GM19238 (cell line): ENCODE measurements around the gene STIL.
"Not testable (repeated sequence)": the region's sequence is repeated elsewhere in the genome, so short reads cannot be mapped to it uniquely, and the experiment has no call there.

Experiments used
- DNase-seq: peaks from one replicate; pipeline ENCODE4 v3.0.0; 2011; ENCODE audit warnings: low spot score; ENCODE audit not compliant: insufficient read length

The STIL gene

DNA sequence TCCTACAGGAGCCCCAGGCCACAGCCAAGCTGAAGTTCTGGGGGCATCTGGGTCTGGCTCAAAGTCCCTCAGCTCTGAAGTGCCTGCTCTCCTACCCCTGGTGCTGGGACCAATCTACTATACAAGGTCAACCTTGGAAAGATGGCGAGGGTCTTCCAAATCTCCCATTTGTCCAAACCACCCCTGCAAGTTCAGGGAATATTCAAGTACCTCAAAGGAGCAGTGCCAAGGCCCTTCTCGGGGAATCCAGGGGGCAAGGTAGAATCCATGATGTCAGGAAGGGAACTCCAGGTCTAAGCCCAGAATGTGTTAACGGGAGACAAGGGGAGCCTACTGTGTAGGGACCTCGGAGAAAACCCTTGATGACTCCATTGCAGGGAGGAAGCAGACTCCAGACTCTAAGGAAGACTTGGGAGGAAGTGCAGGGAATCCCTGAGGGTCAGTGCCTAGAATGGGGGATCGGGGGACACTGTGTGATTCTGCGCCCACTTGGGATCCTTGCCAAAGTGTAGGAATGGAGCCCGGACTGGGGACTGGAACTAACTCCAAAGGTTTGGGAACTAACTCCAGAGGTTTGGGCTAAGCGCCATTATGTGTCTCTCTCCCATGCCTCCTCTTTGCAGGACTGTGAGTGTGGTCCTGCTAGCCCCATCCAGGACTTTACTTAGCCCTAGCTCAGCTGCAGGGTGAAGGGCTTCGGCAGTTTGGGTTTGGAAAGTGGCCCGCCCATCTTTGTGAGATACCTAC lies 90.6 kb downstream of the STIL start:
- DNase-seq, result no peak

DNA sequence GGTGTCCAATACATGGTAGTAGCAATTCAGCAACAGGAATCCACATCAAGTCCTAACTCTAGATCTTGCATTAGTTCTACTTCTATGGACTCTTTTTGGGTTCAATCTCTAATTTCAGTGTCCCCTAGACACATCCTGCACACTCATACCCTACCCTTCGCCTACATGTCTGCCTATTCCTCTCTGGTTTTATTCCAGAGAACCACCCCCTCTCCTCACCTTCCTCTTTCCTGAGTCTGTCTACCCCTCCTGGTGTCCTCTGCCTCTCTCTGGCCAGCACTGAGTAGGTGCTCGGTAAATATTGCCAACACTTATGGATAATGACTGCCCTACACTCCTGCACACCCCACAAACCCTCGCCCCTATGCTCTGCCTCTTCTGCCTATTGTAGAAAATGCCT lies 91.5 kb downstream of the STIL start:
- DNase-seq, result no peak

DNA sequence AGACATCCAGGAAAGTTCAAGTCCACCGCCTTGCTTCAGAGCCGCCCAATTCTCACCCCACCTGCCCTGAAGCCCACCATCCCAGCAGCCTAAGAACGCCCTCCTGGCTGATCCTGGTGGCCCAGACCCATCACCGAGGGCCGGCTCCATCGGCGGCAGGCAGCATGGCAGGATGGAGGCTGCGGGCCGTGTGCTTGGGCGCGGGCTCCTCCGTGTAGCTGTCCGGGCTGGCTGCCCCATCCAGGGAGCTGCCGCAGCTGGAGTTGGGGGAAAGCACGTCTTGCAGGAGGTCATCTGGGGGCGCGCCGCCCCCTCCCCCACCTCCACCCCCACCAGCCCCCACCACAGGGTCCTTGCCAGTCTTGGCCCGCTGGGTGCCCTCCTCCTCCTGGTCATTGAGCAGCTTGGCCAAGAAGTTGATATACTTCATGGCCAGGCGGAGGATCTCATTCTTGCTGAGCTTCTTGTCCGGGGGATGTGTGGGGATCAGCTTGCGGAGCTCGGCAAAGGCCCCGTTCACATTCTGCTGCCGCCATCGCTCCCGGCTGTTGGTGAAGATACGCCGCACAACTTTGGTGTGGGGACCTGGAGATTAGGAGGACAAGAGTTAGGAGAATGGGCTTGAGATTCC lies 94.2 kb downstream of the STIL start:
- DNase-seq, result no peak

DNA sequence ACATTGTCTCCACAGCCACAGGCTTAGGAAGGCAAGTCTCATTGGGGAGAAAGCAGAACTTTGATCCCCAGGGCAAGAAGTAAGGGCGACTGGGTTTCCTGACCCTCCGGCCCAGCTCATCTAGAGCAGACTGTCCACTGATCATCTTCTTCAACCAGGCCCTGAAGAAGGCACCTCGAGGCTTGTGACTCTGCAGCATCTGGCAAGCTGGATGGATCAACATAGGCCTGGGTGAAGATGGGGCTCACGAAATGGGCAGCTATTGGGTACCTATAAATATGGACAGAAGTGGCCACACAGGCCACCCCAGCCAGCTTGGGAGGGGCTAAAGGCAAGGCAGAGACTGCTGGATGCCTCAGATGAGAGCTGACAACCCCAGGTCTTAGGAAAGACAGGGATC lies 94.9 kb downstream of the STIL start:
- no peak for DNase-seq

DNA sequence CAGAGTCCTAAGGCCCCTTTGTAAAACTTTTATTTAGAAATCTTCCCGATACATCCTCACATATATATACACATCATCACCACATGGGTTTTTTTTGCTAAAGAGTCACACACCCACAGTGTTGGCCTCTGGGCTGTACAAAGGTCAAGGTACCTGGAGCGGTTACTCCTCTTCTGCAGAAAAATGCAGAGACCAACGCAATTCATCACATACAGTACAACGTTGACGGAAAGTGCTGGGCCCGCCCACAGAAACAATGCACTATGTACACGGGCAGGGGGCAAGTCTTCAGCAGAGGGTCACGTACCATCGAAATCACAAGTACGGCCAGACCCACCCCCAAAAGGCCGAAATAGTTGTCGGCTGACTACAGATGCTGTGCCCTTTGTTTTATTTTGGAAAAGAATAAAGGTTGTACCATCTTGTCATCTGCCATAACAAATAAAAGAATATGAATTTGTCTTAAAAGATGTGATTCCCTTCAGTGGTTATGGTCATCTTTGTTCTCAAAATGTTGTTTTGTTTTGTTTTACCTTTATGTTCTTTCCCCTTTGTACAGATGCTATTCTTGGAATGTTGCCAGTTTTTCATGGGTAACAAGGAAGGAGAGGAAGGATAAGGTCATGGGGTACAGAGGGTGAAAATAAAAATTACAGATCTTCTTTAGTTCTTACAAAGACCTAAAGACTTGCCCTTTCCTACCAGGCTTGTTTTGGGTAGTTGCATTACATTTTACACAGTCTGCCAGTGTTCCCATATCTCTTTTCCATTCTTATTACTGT lies 97.5 kb downstream of the STIL start:
- no peak for DNase-seq

DNA sequence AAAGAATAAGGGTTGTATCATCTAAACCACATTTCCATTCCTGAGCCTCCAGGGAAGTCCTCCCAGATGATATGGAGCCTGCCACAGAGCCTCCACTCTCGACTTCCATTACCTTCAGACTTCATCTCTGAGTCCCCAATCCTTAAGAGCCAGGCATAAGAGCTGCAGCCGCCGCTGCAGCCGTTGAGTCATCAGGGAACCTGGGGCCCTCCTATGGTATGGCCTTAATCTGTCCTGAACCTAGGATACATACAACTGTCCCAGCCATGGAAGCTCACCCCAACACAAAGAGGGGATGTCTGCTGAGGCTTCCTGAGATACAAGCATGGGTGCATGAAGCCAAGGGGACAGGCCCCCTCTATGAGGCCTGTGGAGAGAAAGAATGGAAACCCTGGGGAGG lies 98.2 kb downstream of the STIL start:
- DNase-seq, result no peak

DNA sequence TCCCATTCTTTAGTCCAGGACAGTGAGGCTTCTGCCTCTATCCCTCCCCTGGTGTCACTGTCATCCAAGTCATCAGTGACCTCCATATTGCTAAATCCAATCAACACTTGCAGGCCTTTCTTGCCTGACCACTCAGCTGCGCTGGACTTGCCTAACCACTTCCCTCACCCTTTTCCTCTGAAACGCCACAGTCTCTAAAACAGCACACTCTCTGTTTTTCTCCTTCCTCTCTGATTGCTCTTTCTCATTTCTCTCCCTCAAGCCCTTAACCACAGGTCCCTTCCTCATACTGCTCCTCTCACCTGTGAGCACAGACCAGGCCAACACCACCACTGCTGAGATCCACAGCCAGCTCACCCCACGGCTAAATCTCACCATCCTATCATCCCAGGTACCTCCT lies 99.4 kb downstream of the STIL start:
- no peak for DNase-seq

DNA sequence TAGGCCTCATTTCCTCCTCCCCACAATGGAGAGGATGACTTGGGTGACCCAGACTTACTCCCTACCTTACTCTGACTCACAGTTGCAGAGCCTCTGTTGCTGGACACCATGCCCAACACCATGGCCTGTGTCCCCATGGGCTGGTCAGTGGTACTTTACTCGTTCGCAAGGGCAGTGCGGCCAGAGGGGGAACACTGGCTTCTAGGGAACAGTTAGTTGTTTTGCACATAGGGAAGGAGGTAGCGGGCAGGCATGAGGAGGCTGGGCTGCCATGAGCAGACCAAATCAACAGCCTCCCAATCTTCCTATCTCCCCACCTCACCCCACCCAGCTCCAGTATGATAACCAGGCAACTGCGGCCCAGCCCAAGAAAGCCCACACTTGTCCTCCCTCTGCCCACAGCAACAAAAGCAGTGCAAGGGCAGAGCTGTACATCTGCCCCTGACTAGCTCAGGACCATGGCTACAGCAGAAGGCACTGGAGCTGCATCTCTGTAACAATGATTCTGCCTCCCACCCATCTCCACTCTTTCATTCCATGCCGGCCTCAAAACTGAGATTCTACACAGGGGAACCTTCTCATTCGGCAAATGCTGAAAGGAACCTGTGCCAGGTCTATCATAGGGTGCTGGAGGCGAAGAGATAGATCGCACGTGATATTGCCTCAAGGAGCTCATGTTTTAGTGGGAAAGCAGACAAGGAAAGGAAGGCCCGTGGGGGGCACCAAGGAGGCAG lies 100.5 kb downstream of the STIL start:
- no peak for DNase-seq

DNA sequence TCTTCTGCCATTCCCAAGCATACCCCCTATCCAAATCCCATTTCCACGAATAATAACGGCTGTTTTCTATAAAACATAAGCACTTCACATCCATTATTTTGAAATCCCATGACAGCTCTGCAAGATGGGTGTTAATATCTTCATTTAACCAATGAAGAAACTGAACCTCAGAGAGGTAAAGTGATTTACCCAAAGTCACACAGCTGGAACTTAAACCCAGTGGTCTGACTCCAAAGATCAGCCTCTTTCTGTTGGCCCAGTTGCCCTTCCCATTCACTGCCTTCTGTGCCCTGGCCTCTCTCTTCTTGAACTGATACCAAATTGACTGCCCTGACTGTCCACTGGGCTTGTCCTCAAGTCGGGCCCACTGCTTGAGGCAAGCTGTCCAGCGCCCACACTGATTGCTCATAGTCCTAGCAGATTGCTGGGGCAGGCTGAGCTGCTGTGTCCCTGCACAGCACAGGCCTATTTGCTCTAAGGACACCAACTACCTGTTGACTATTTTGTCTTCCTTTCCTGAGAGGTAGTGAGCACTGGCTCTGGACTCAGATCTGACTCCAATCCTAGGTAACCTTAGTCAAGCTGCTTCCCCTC lies 101.2 kb downstream of the STIL start:
- no peak for DNase-seq

DNA sequence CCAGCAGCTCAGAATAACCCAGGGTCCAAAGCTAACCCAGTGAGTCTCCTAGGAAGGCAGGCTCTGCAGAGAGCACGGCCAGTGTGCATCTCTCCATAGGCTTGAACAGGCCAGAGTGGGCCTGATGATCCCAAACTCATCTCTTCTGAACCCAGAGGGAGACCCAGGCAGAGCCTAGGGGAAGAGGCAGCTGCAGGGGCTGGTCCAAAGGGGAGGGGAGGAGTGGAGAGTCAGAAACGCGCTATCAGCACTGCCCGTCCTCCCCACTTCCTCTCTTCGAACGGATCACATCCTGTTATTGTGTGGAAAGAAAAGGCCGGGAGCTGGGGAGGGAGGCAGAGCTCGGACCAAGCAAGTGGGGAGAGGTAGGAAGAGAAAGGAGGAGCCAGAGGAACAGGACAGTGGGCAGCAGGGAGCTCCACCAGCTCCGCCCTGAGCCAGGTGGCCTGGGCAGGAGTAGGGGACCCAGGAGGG lies 102.1 kb downstream of the STIL start:
- DNase-seq, result no peak

DNA sequence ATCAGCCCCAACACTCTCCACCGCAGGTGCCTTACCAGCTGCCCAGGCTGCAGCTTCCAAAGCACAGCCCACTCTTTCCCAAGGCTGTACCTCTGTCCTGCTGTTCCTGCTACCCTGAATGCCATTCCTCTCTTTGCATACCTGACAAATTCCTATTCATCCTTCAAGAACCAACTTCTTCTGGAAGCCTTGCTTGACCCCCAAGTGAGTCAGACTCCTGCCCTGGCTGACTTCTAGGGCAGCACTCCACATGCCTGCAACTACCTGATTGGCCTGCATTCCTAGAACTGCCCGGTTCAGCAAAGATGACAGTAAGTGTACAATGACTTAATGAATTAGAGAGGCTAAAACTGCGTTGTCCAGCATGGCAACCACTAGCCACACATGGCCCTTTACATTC lies 103.3 kb downstream of the STIL start:
- DNase-seq, result no peak

DNA sequence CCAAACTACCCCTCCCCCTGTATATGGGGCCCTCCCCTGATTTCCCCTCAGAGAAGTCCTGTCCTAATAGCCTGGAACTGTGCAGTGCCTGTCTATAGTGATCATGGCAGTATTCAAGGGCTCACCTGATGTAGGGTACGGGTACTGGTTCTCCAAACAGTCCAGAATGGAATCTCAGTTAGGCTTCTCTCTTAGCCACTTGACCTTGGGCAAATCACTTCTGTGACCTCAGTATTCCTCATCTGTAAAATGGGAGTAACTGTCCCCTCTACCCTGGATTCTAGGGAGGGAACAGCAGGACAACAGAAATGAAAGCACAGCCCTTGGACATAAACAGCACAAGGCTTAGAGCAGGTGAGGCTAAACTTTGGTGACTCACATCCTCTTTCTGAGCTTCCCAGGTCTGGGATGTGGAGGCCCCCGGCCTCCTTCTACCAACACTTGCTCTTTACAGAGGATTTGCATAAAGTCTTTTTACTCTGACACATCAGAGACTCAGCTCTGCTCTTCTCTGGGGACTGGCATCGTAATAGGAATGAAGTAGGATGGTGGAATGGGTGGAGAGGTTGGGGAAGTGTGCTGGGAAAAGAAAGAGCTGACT lies 104.1 kb downstream of the STIL start:
- DNase-seq, result no peak

DNA sequence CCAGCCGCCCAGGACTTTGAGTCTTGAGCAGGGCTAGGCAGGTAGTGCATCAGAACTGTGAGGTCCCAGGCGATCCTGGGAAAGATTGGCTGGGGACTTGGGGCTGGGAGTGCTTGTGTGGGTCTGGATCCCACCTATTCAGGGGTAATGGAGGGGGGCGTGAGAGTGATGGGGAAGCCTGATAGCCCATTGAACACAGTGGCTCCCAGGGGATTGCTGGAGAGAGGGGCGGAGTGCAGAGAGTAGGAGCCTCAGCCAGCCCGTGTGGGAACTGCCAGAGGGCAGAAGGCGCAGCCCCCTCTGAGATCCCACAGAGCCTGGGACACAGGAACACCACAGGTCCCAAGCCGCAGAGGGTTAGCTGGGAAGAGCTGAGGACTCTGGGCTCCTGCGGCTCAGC lies 104.9 kb downstream of the STIL start:
- no peak for DNase-seq

DNA sequence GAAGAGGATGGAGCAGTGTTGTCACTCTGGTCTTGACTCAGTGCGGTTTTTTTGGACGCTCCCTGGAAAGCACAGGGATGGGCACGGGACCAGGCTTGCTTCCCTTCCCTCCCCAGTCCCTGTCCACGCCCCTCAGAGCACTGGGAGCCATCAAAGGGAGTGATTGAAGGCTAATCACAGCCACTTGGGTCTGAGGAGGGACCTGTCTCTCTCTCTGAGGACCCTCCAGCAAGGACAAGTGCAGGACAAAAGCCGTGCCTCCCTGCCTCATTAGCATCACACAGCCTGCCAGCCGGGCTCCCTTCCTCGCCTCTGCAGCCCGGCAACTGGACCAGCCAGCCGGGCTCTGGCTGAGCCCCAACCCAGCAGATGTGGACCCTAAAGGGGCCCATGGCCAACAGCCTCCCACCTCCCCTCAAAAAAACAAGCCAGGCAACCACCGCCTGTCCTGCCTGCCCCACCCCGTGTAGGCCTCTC lies 105.5 kb downstream of the STIL start:
- no peak for DNase-seq

DNA sequence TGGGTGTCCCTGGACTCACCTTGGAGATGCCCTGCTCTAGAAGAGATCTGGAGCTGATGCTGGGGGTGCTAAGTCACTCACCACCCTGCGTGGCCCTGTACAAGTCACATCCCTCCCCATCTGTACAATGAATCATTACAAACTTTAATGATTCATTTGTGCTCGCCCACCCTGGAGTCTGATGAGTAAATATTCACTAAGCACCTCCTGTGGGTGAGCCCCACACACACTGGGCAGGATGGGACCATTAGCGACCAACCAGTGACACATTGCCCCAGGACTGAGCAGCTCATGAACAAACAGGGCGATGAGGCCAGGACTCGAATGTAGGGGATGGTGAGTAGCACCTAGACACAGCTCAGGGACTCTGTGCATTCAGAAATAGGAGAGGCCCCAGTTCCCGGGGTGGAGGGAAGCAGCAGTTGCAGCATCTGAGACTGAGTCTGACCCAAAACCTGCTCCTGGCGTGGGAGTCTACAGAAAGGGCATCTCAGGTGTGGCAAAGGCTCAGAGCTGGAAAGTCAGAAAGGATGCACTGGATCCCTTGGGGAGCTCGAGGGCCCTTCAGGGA lies 106.1 kb downstream of the STIL start:
- no peak for DNase-seq

DNA sequence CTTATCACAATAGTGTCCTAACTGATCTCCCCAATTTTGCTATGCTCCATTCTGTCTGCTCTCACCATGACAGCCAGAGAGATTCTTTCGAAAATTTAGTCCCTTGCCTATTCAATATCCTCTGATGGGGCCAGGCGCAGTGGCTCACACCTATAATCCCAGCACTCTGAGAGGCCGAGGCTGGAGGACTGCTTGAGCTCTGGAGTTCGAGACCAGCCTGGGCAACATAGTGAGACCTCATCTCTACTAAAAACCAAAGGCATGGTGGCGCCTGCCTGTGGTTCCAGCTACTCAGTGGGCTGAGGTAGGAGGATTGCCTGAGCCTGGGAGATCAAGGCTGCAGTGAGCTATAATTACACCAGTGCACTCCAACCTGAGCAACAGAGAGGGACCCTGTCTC lies 108.0 kb downstream of the STIL start:
- no peak for DNase-seq

DNA sequence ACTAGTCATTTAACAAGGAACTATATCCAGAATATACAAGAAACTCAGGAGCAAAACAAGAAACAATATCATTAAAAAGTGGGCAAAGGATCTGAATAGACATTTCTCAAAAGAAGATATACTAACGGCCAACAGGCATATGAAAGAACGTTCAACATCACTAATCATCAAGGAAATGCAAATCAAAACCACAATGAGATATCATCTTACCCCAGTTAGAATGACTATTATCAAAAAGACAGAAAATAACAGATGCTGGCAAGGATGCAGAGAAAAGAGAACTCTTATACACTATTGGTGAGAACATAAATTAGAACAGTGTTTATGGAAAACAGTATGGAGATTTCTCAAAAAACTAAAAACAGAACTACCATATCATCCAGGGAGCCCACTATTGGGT lies 110.4 kb downstream of the STIL start:
- not testable (repeated sequence) for DNase-seq

DNA sequence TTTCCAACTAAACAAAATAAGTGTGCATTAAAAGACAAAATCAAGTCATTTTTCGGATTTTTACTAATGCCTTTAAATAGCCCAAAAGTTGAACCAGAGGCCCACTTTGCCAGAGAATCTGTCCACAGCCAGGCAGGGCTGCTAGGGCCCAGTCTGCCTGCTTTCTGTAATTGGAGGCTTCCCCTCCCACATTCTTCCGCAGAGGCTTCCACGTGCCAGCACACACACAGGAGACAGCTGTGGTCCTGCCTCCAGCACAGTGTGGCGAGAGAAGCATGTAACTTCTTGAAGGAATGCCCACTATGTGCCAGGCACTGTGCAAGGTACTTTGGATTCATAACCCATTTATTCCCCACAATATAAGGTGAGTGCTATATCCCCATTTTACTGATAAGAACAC lies 112.8 kb downstream of the STIL start:
- DNase-seq, result no peak
